ENCODE data around the gene FAM78A. TPM values are rescaled to one million over a fixed set of nuclear protein-coding genes. Genes with fewer than 3 reads are reported as not detected.

The FAM78A gene
- total and polyA plus RNA-seq, 2 donors (not counting 1 experiment from before 2014, with no cell fraction given) = 42.9 to 58.3 TPM

GRCh38 chr9:131226226-131226625 is 50.1 kb downstream of the FAM78A start:
- no peak for ATAC-seq (ENCODE audit: low read depth)
- CTCF ChIA-PET = no interaction called here
- Mint-ChIP-seq H3K4me3 (no peak overlapping the region), H3K27ac (no peak overlapping the region), H3K9me3 (ENCODE audit: insufficient read depth) (no peaks in the 10 kb centered on the region), H3K4me1 (peaks cover 14% of the 10 kb centered on the region), H3K27me3 (no peaks in the 10 kb centered on the region)
- H3K79me2 ChIP-seq (ENCODE audit: control insufficient read depth, insufficient read depth, low read length) = no peaks in the 10 kb centered on the region
- H3K27me3 ChIP-seq (replicated peaks in 1 of 4; ENCODE audit: control extremely low read depth in 1 of 4, control insufficient read depth in 3 of 4, insufficient read depth in 4 of 4, low read length in 3 of 4) = no peaks in the 10 kb centered on the region
- H2AFZ ChIP-seq (ENCODE audit: insufficient read depth, low read depth, low read length, poor library complexity, severe bottlenecking) = no peak overlapping the region
- TF ChIP-seq EZH2 (IDR thresholded peaks at IDR 0.05; ENCODE audit: borderline replicate concordance, insufficient read depth, low read depth, low read length, poor library complexity, severe bottlenecking) (no peak), CTCF (IDR thresholded peaks at IDR 0.05) (no peak)
- POLR2A ChIA-PET = no interaction called here
- H3K9ac ChIP-seq (ENCODE audit: low read length) = no peak overlapping the region
- no CpG with 5 or more reads among the region's 3 CpGs for WGBS (ENCODE audit: insufficient coverage)
- DNase-seq = no peak
- peaks cover 14 to 22% of the 10 kb centered on the region in 2 donors for H3K4me1 ChIP-seq (ENCODE audit: control insufficient read depth in 2 of 2, insufficient read depth in 2 of 2, low read length in 2 of 2)
- intact Hi-C loops (cut with micrococcal nuclease) = no loop called here
- no peak overlapping the region for H3K4me2 ChIP-seq (replicated peaks; ENCODE audit: low read depth, low read length, poor library complexity, severe bottlenecking)
- no peak overlapping the region for H3K4me3 ChIP-seq (ENCODE audit: control extremely low read depth in 1 of 5, extremely low read depth in 1 of 5, insufficient read depth in 1 of 5, low read depth in 2 of 5, low read length in 4 of 5)
- H3K36me3 ChIP-seq (replicated peaks in 1 of 2; ENCODE audit: control extremely low read depth in 1 of 2, control insufficient read depth in 1 of 2, extremely low read depth in 1 of 2, insufficient read depth in 2 of 2, low read length in 1 of 2) = peaks cover 0 to 29% of the 10 kb centered on the region in 2 experiments
- no peak overlapping the region for H3K27ac ChIP-seq (ENCODE audit: low read length in 2 of 2)
- no peaks in the 10 kb centered on the region for H3K9me3 ChIP-seq (ENCODE audit: control extremely low read depth in 1 of 3, control insufficient read depth in 2 of 3, insufficient read depth in 1 of 3, low read length in 2 of 3)
- H4K20me1 ChIP-seq (ENCODE audit: control insufficient read depth, insufficient read depth, low read length, poor library complexity, severe bottlenecking) = no peaks in the 10 kb centered on the region

GRCh38 chr9:131222460-131222859 is 53.9 kb downstream of the FAM78A start:
- Histone ChIP-seq H4K20me1 (ENCODE audit: control insufficient read depth, insufficient read depth, low read length, poor library complexity, severe bottlenecking) (no peaks in the 10 kb centered on the region), H3K4me2 (replicated peaks; ENCODE audit: low read depth, low read length, poor library complexity, severe bottlenecking) (no peak overlapping the region), H3K9ac (ENCODE audit: low read length) (no peak overlapping the region), H3K27ac (ENCODE audit: low read length in 2 of 2) (no peak overlapping the region), H2AFZ (ENCODE audit: insufficient read depth, low read depth, low read length, poor library complexity, severe bottlenecking) (no peak overlapping the region), H3K4me1 (ENCODE audit: control insufficient read depth in 2 of 2, insufficient read depth in 2 of 2, low read length in 2 of 2) (peaks cover 7 to 13% of the 10 kb centered on the region in 2 donors), H3K79me2 (ENCODE audit: control insufficient read depth, insufficient read depth, low read length) (no peaks in the 10 kb centered on the region), H3K9me3 (ENCODE audit: control extremely low read depth in 1 of 3, control insufficient read depth in 2 of 3, insufficient read depth in 1 of 3, low read length in 2 of 3) (no peaks in the 10 kb centered on the region), H3K27me3 (replicated peaks in 1 of 4; ENCODE audit: control extremely low read depth in 1 of 4, control insufficient read depth in 3 of 4, insufficient read depth in 4 of 4, low read length in 3 of 4) (no peaks in the 10 kb centered on the region), H3K4me3 (ENCODE audit: control extremely low read depth in 1 of 5, extremely low read depth in 1 of 5, insufficient read depth in 1 of 5, low read depth in 2 of 5, low read length in 4 of 5) (no peak overlapping the region), H3K36me3 (replicated peaks in 1 of 2; ENCODE audit: control extremely low read depth in 1 of 2, control insufficient read depth in 1 of 2, extremely low read depth in 1 of 2, insufficient read depth in 2 of 2, low read length in 1 of 2) (peaks cover 0 to 17% of the 10 kb centered on the region in 2 experiments)
- H3K27ac Mint-ChIP-seq = peak overlapping the region; percentile 43
- POLR2A ChIA-PET = no interaction called here
- no peak for ATAC-seq (ENCODE audit: low read depth)
- CTCF ChIA-PET = no interaction called here
- no peak overlapping the region for H3K4me3 Mint-ChIP-seq
- DNase-seq = no peak
- no peaks in the 10 kb centered on the region for H3K9me3 Mint-ChIP-seq (ENCODE audit: insufficient read depth)
- TF ChIP-seq CTCF (IDR thresholded peaks at IDR 0.05) (no peak), EZH2 (IDR thresholded peaks at IDR 0.05; ENCODE audit: borderline replicate concordance, insufficient read depth, low read depth, low read length, poor library complexity, severe bottlenecking) (no peak)
- H3K4me1 Mint-ChIP-seq = peaks cover 7% of the 10 kb centered on the region
- WGBS (ENCODE audit: insufficient coverage) = 98% methylated on average over 4 of the region's 6 CpGs
- no peaks in the 10 kb centered on the region for H3K27me3 Mint-ChIP-seq
- intact Hi-C loops (cut with micrococcal nuclease) = no loop called here

Measured in B cell (primary cell).